IMR-90 (cell line): ENCODE data around the gene NCOR1. TPM values are rescaled to one million over a fixed set of nuclear protein-coding genes. Genes with fewer than 3 reads are reported as not detected.

Experiments
- ATAC-seq: fragments of 200-7000 bp; cut with Tn5 transposase; 2 replicates; pipeline ENCODE4 v1.9.1; 2020; ENCODE audit warnings: low read depth, mild to moderate bottlenecking, moderate library complexity
- BruUV-seq: library from RNA; stranded (reverse); fragments of 400-500 nt; replicated peaks from 2 replicates; lab custom pipeline; 2021; lab: Mats Ljungman, UMichigan
- CTCF ChIA-PET: fragments of 300-600 bp; formaldehyde crosslinking; extraction: SDS; loops from one replicate; lab custom pipeline; 2021; ENCODE audit warnings: antibody characterized with exemption; lab: Yijun Ruan, JAX
- POLR2A ChIA-PET: fragments of 300-600 bp; sonication (Branson Sonifier 250); formaldehyde crosslinking; loops from one replicate; lab custom pipeline; 2022; ENCODE audit warnings: antibody characterized with exemption; ENCODE audit not compliant: unreplicated experiment; lab: Charles Lee
- DNase-seq: peaks from one replicate; pipeline ENCODE4 v3.0.0; 2013
- H2AFZ ChIP-seq: replicated peaks from 2 replicates; pipeline ENCODE3; 2013; ENCODE audit warnings: low read length, mild to moderate bottlenecking; ENCODE audit not compliant: poor library complexity
- H2AK5ac ChIP-seq: 2 replicates; pipeline ENCODE4 v1.6.1; 2013; ENCODE audit warnings: low read depth, low read length, inconsistent platforms
- H2AK9ac ChIP-seq: replicated peaks from 2 replicates; pipeline ENCODE3; 2013; ENCODE audit warnings: mild to moderate bottlenecking, low read depth, low read length, moderate library complexity; ENCODE audit not compliant: poor library complexity
- H2BK120ac ChIP-seq: 2 replicates; pipeline ENCODE4 v1.6.1; 2013; ENCODE audit warnings: low read depth, low read length, inconsistent platforms
- H2BK15ac ChIP-seq: 3 replicates; pipeline ENCODE4 v1.6.1; 2013; ENCODE audit warnings: low read depth, low read length, inconsistent platforms
- H2BK20ac ChIP-seq: 2 replicates; pipeline ENCODE4 v1.6.1; 2013; ENCODE audit warnings: low read depth, mild to moderate bottlenecking, inconsistent platforms, low read length, moderate library complexity
- H2BK5ac ChIP-seq: 2 replicates; pipeline ENCODE4 v1.6.1; 2013; ENCODE audit warnings: mild to moderate bottlenecking, low read depth, low read length, inconsistent platforms; ENCODE audit not compliant: poor library complexity, severe bottlenecking
- H3K14ac ChIP-seq: replicated peaks from 2 replicates; pipeline ENCODE4 v1.6.1; 2013; ENCODE audit warnings: low read depth, low read length, inconsistent platforms
- H3K18ac ChIP-seq: 2 replicates; pipeline ENCODE4 v1.6.1; 2013; ENCODE audit warnings: low read depth, low read length, control low read depth
- H3K23ac ChIP-seq: 2 replicates; pipeline ENCODE4 v1.6.1; 2013; ENCODE audit warnings: low read depth, low read length, inconsistent platforms
- H3K27ac ChIP-seq: 2 replicates; pipeline ENCODE4 v1.5.1; 2013; ENCODE audit warnings: mild to moderate bottlenecking, control low read depth, low read length; ENCODE audit not compliant: insufficient read depth
- H3K27me3 ChIP-seq: 2 replicates; pipeline ENCODE4 v1.6.1; 2013; ENCODE audit warnings: low read length; ENCODE audit not compliant: control insufficient read depth, insufficient read depth
- H3K36me3 ChIP-seq: 2 replicates; pipeline ENCODE4 v1.6.1; 2013; ENCODE audit warnings: low read length, mixed read lengths; ENCODE audit not compliant: control insufficient read depth, insufficient read depth
- H3K4ac ChIP-seq: 2 replicates; pipeline ENCODE4 v1.6.1; 2013; ENCODE audit warnings: low read depth, low read length, inconsistent platforms
- H3K4me1 ChIP-seq: 2 replicates; pipeline ENCODE4 v1.6.1; 2013; ENCODE audit warnings: low read length, mixed read lengths; ENCODE audit not compliant: control insufficient read depth, insufficient read depth
- H3K4me2 ChIP-seq: 2 replicates; pipeline ENCODE4 v1.6.1; 2013; ENCODE audit warnings: low read depth, mild to moderate bottlenecking, control low read depth, low read length, moderate library complexity
- H3K4me3 ChIP-seq: 2 replicates; pipeline ENCODE4 v1.5.1; 2013; ENCODE audit warnings: low read depth, mild to moderate bottlenecking, control low read depth, low read length, moderate library complexity; ENCODE audit not compliant: insufficient read depth
- H3K56ac ChIP-seq: 2 replicates; pipeline ENCODE4 v1.6.1; 2013; ENCODE audit warnings: low read length, inconsistent platforms; ENCODE audit not compliant: insufficient read depth; ENCODE audit errors: extremely low read depth
- H3K79me1 ChIP-seq, 2 experiments: 2 replicates each; pipeline ENCODE4 v1.6.1; 2013; ENCODE audit warnings: low read length in 2 of 2, inconsistent platforms in 1 of 2, low read depth in 1 of 2
- H3K9ac ChIP-seq: 2 replicates; pipeline ENCODE4 v1.6.1; 2013; ENCODE audit warnings: low read depth, low read length, control low read depth
- H3K9me1 ChIP-seq: 2 replicates; pipeline ENCODE4 v1.6.1; 2013; ENCODE audit warnings: low read length, inconsistent platforms; ENCODE audit not compliant: insufficient read depth
- H3K9me3 ChIP-seq: 2 replicates; pipeline ENCODE4 v1.6.1; 2013; ENCODE audit warnings: low read length; ENCODE audit not compliant: control insufficient read depth, insufficient read depth
- H4K20me1 ChIP-seq: 2 replicates; pipeline ENCODE4 v1.6.1; 2013; ENCODE audit warnings: low read length, inconsistent platforms; ENCODE audit not compliant: insufficient read depth
- H4K5ac ChIP-seq: 2 replicates; pipeline ENCODE4 v1.6.1; 2013; ENCODE audit warnings: mild to moderate bottlenecking, low read depth, low read length, control low read depth
- H4K8ac ChIP-seq, 2 experiments: 2 replicates each; pipeline ENCODE4 v1.6.1; 2013; ENCODE audit warnings: low read depth in 2 of 2, low read length in 2 of 2, control low read depth in 1 of 2, inconsistent platforms in 1 of 2
- H4K91ac ChIP-seq: 2 replicates; pipeline ENCODE4 v1.6.1; 2013; ENCODE audit warnings: low read depth, low read length, inconsistent platforms; ENCODE audit not compliant: insufficient read depth
- BHLHE40 ChIP-seq: fragments of 150-350 bp; IDR thresholded peaks from 2 replicates; pipeline ENCODE4 v1.6.1; 2016; ENCODE audit warnings: mild to moderate bottlenecking, low read depth, low read length
- CHD1 ChIP-seq: IDR thresholded peaks from 2 replicates; pipeline ENCODE4 v1.6.1; 2012; ENCODE audit warnings: low read depth, low read length, improper control_type of control experiment
- FOS ChIP-seq: fragments of 150-350 bp; IDR thresholded peaks from 2 replicates; pipeline ENCODE4 v1.6.1; 2016; ENCODE audit warnings: low read depth, low read length
- MAZ ChIP-seq: IDR thresholded peaks from 2 replicates; pipeline ENCODE4 v1.6.1; 2012; ENCODE audit warnings: low read depth, mild to moderate bottlenecking, low read length, improper control_type of control experiment, moderate library complexity, borderline replicate concordance
- NFE2L2 ChIP-seq: fragments of 150-350 bp; IDR thresholded peaks from 2 replicates; pipeline ENCODE4 v1.6.1; 2016; ENCODE audit warnings: low read depth, mild to moderate bottlenecking, low read length
- RCOR1 ChIP-seq: IDR thresholded peaks from 2 replicates; pipeline ENCODE4 v1.6.1; 2012; ENCODE audit warnings: mild to moderate bottlenecking, low read length, improper control_type of control experiment; ENCODE audit not compliant: insufficient replicate concordance
- RFX5 ChIP-seq: IDR thresholded peaks from 2 replicates; pipeline ENCODE4 v1.8.0; 2012; ENCODE audit warnings: low read depth, mild to moderate bottlenecking, low read length, moderate library complexity
- SMC3 ChIP-seq: fragments of 150-350 bp; IDR thresholded peaks from 2 replicates; pipeline ENCODE4 v1.6.1; 2016; ENCODE audit warnings: low read depth, mild to moderate bottlenecking, antibody characterized with exemption, low read length, moderate library complexity
- WGBS, 2 experiments: methylation state at CpG; one replicate each; pipeline versions ENCODE4 v1.1.5 to v1.1.7; 2013; ENCODE audit warnings: missing lambda C conversion rate in 2 of 2; ENCODE audit not compliant: insufficient read length in 1 of 2; ENCODE audit errors: extremely low coverage in 2 of 2; 5-methylcytosine and 5-hydroxymethylcytosine counted together
- dilution Hi-C: fragments of 300-500 bp; cut with HindIII; formaldehyde crosslinking; loops from one replicate; pipeline ENCODE4 v1.14.3; 2018; ENCODE audit warnings: low sequenced_read_pairs; ENCODE audit not compliant: unreplicated experiment
- in situ Hi-C: fragments of 300-500 bp; cut with MboI; formaldehyde crosslinking; loops from 3 replicates; pipeline ENCODE4 v1.14.3; 2019; ENCODE audit warnings: low sequenced_read_pairs, inconsistent platforms, mixed read lengths
- intact Hi-C: fragments of 100-400 bp; cut with micrococcal nuclease; formaldehyde crosslinking; loops from 2 replicates; pipeline ENCODE4 v1.10.0; 2022
- polyA plus RNA-seq, 3 experiments: library from polyadenylated mRNA; depleted of rRNA; stranded (reverse); fragments of >200 nt; gene quantifications; 2 replicates each; pipeline ENCODE4 v1.2.3, GENCODE V29; 2012; ENCODE audit warnings: low replicate concordance in 1 of 3
- total RNA-seq: library from RNA; depleted of rRNA; stranded (reverse); fragments of >200 nt; gene quantifications from 2 replicates; pipeline ENCODE4 v1.2.3, GENCODE V29; 2012
- TF ChIP-seq, protein P1 (sequence below): conservative IDR thresholded peaks from 2 replicates; pipeline ENCODE4 v1.5.1; 2012; ENCODE audit warnings: mild to moderate bottlenecking, low read depth, low read length, improper control_type of control experiment
- TF ChIP-seq, protein P2 (sequence below): fragments of 150-350 bp; IDR thresholded peaks from 2 replicates; pipeline ENCODE4 v1.6.1; 2017; ENCODE audit warnings: mild to moderate bottlenecking, antibody characterized with exemption, low read length, low read depth

NCOR1 gene
- total and polyA plus RNA-seq, 2 of the 4 experiments (the other 2 are of a cell fraction) = 54.5 to 80.3 TPM

DNA sequence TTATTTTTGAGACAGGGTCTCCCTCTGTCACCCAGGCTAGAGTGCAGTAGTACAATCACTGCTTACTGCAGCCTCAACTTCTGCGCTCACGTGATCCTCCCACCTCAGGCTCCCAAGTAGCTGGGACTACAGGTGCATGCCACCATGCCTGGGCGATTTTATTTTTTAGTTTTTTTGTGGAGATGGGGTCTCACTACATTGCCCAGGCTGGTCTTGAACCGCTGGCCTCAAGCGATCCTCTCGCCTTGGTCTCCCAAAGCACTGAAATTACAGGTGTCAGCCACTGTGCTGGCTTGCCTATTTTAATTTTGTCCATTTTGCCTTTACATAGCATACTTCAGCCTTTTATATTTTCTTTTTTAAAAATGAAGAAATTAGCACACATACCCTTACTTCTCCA lies 164.5 kb downstream of the NCOR1 start:
- H2BK120ac ChIP-seq = no peak overlapping the region
- CTCF ChIA-PET = no interaction called here
- no peak overlapping the region for H3K14ac ChIP-seq
- BruUV-seq = no TSS peak
- no peak overlapping the region for H2AK5ac ChIP-seq
- no peak overlapping the region for H3K23ac ChIP-seq
- no peak overlapping the region for H2BK15ac ChIP-seq
- no peak overlapping the region for H3K9ac ChIP-seq
- H3K18ac ChIP-seq = no peak overlapping the region
- H2BK5ac ChIP-seq = no peak overlapping the region
- no peak overlapping the region for H3K56ac ChIP-seq
- in situ Hi-C loops (no loop called here), dilution Hi-C loops (no loop called here), intact Hi-C loops (no loop called here)
- H2BK20ac ChIP-seq = no peak overlapping the region
- no peak overlapping the region for H3K27ac ChIP-seq
- H4K20me1 ChIP-seq = no peaks in the 10 kb centered on the region; the same call in 1 of the 2 replicates
- TF ChIP-seq SMC3 = no peak
- no peak for TF ChIP-seq RCOR1
- TF ChIP-seq, protein P1, sequence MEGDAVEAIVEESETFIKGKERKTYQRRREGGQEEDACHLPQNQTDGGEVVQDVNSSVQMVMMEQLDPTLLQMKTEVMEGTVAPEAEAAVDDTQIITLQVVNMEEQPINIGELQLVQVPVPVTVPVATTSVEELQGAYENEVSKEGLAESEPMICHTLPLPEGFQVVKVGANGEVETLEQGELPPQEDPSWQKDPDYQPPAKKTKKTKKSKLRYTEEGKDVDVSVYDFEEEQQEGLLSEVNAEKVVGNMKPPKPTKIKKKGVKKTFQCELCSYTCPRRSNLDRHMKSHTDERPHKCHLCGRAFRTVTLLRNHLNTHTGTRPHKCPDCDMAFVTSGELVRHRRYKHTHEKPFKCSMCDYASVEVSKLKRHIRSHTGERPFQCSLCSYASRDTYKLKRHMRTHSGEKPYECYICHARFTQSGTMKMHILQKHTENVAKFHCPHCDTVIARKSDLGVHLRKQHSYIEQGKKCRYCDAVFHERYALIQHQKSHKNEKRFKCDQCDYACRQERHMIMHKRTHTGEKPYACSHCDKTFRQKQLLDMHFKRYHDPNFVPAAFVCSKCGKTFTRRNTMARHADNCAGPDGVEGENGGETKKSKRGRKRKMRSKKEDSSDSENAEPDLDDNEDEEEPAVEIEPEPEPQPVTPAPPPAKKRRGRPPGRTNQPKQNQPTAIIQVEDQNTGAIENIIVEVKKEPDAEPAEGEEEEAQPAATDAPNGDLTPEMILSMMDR = no peak
- TF ChIP-seq CHD1 = no peak
- no peak for TF ChIP-seq NFE2L2
- TF ChIP-seq RFX5 = no peak
- TF ChIP-seq MAZ = no peak
- no peak for TF ChIP-seq FOS
- TF ChIP-seq, protein P2, sequence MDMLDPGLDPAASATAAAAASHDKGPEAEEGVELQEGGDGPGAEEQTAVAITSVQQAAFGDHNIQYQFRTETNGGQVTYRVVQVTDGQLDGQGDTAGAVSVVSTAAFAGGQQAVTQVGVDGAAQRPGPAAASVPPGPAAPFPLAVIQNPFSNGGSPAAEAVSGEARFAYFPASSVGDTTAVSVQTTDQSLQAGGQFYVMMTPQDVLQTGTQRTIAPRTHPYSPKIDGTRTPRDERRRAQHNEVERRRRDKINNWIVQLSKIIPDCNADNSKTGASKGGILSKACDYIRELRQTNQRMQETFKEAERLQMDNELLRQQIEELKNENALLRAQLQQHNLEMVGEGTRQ = no peak
- TF ChIP-seq BHLHE40 = no peak
- POLR2A ChIA-PET = no interaction called here
- peaks cover 28 to 53% of the 10 kb centered on the region in 2 experiments for H3K79me1 ChIP-seq
- no peak overlapping the region for H3K4me3 ChIP-seq
- H3K9me1 ChIP-seq = no peaks in the 10 kb centered on the region; the same call in 1 of the 2 replicates
- DNase-seq = no peak
- H3K4me1 ChIP-seq = no peaks in the 10 kb centered on the region
- no peak overlapping the region for H2AK9ac ChIP-seq
- no peaks in the 10 kb centered on the region for H3K9me3 ChIP-seq
- no peak overlapping the region for H3K4ac ChIP-seq
- H4K91ac ChIP-seq = no peak overlapping the region
- H3K36me3 ChIP-seq = peaks cover 26% of the 10 kb centered on the region
- no peak overlapping the region for H4K8ac ChIP-seq
- no peak overlapping the region for H3K4me2 ChIP-seq
- WGBS, 2 experiments = 100% methylated on average over 3 of the region's 6 CpGs; no CpG with 5 or more reads in 1 of the 2 experiments
- H2AFZ ChIP-seq = no peak overlapping the region
- ATAC-seq = no peak
- H3K27me3 ChIP-seq = no peaks in the 10 kb centered on the region
- H4K5ac ChIP-seq = no peak overlapping the region
